H9 (cell line): ENCODE measurements around the gene GRIP1. TPM values are rescaled to one million over a fixed set of nuclear protein-coding genes. Genes with fewer than 3 reads are reported as not detected.

ENCODE experiments used
- DNase-seq: peaks from one replicate; pipeline ENCODE4 v3.0.0-alpha.2; 2017
- H2AFZ ChIP-seq: one replicate; pipeline ENCODE4 v1.6.1; 2013; ENCODE audit warnings: mild to moderate bottlenecking, low read length, control low read depth, moderate library complexity
- H2AK5ac ChIP-seq: 2 replicates; pipeline ENCODE4 v1.6.1; 2013; ENCODE audit warnings: low read length, control low read depth, mixed read lengths; ENCODE audit not compliant: insufficient read length
- H2BK120ac ChIP-seq: one replicate; pipeline ENCODE4 v1.6.1; 2013; ENCODE audit warnings: low read depth, mild to moderate bottlenecking, low read length, control low read depth, inconsistent platforms; ENCODE audit not compliant: poor library complexity, severe bottlenecking
- H2BK12ac ChIP-seq: 2 replicates; pipeline ENCODE4 v1.6.1; 2013; ENCODE audit warnings: low read length, control low read depth, mixed read lengths, low read depth; ENCODE audit not compliant: insufficient read length
- H2BK15ac ChIP-seq: 2 replicates; pipeline ENCODE4 v1.6.1; 2013; ENCODE audit warnings: low read depth, low read length, control low read depth
- H2BK20ac ChIP-seq: one replicate; pipeline ENCODE4 v1.6.1; 2013; ENCODE audit warnings: low read depth, mild to moderate bottlenecking, low read length, control low read depth, inconsistent platforms; ENCODE audit not compliant: poor library complexity, severe bottlenecking
- H2BK5ac ChIP-seq: 2 replicates; pipeline ENCODE4 v1.6.1; 2013; ENCODE audit warnings: low read length, control low read depth, mixed read lengths; ENCODE audit not compliant: insufficient read length
- H3K14ac ChIP-seq: 2 replicates; pipeline ENCODE4 v1.6.1; 2013; ENCODE audit warnings: low read length, control low read depth; ENCODE audit not compliant: insufficient read depth
- H3K18ac ChIP-seq: 2 replicates; pipeline ENCODE4 v1.6.1; 2013; ENCODE audit warnings: low read depth, mild to moderate bottlenecking, mixed read lengths, low read length, control low read depth; ENCODE audit not compliant: insufficient read length
- H3K23ac ChIP-seq: 2 replicates; pipeline ENCODE4 v1.6.1; 2013; ENCODE audit warnings: low read length, control low read depth, mixed read lengths, low read depth; ENCODE audit not compliant: insufficient read length
- H3K23me2 ChIP-seq: 2 replicates; pipeline ENCODE4 v1.6.1; 2013; ENCODE audit warnings: low read depth, mild to moderate bottlenecking, mixed read lengths, low read length, control low read depth; ENCODE audit not compliant: insufficient read length, poor library complexity, severe bottlenecking
- H3K27ac ChIP-seq: 2 replicates; pipeline ENCODE4 v1.5.1; 2013; ENCODE audit warnings: low read length, control low read depth, mixed read lengths, low read depth; ENCODE audit not compliant: insufficient read length
- H3K27me3 ChIP-seq: 2 replicates; pipeline ENCODE4 v1.6.1; 2013; ENCODE audit warnings: low read length, control low read depth, inconsistent platforms; ENCODE audit not compliant: insufficient read depth
- H3K4ac ChIP-seq: 2 replicates; pipeline ENCODE4 v1.6.1; 2013; ENCODE audit warnings: low read depth, mild to moderate bottlenecking, control low read depth, inconsistent platforms, low read length, moderate library complexity
- H3K4me1 ChIP-seq: 2 replicates; pipeline ENCODE4 v1.6.1; 2013; ENCODE audit warnings: low read length, control low read depth, inconsistent platforms; ENCODE audit not compliant: insufficient read depth
- H3K4me2 ChIP-seq: 2 replicates; pipeline ENCODE4 v1.6.1; 2013; ENCODE audit warnings: low read length, control low read depth, mixed read lengths; ENCODE audit not compliant: insufficient read length, insufficient read depth
- H3K56ac ChIP-seq: 2 replicates; pipeline ENCODE4 v1.6.1; 2013; ENCODE audit warnings: low read depth, mild to moderate bottlenecking, mixed read lengths, low read length, control low read depth; ENCODE audit not compliant: insufficient read length
- H3K79me1 ChIP-seq: 2 replicates; pipeline ENCODE4 v1.6.1; 2013; ENCODE audit warnings: low read depth, mild to moderate bottlenecking, moderate library complexity, low read length, control low read depth, inconsistent platforms; ENCODE audit not compliant: insufficient read depth, poor library complexity, severe bottlenecking
- H3K79me2 ChIP-seq: 2 replicates; pipeline ENCODE4 v1.6.1; 2013; ENCODE audit warnings: low read length, control low read depth, inconsistent platforms; ENCODE audit not compliant: insufficient read depth
- H3K9ac ChIP-seq: 2 replicates; pipeline ENCODE4 v1.6.1; 2013; ENCODE audit warnings: low read length, control low read depth, mixed read lengths; ENCODE audit not compliant: insufficient read length; ENCODE audit errors: extremely low read depth
- H3K9me3 ChIP-seq: one replicate; pipeline ENCODE4 v1.6.1; 2013; ENCODE audit warnings: low read depth, low read length, inconsistent platforms; ENCODE audit not compliant: control insufficient read depth
- H3T11ph ChIP-seq: one replicate; pipeline ENCODE4 v1.6.1; 2013; ENCODE audit warnings: mild to moderate bottlenecking, low read length, control low read depth, inconsistent platforms
- H4K20me1 ChIP-seq: one replicate; pipeline ENCODE4 v1.6.1; 2013; ENCODE audit not compliant: control insufficient read depth, insufficient read length, insufficient read depth
- H4K5ac ChIP-seq: 2 replicates; pipeline ENCODE4 v1.6.1; 2013; ENCODE audit warnings: low read depth, mild to moderate bottlenecking, mixed read lengths, low read length, control low read depth; ENCODE audit not compliant: insufficient read length
- H4K8ac ChIP-seq: replicated peaks from 2 replicates; pipeline ENCODE4 v1.6.1; 2013; ENCODE audit warnings: low read length, control low read depth, mixed read lengths, low read depth; ENCODE audit not compliant: insufficient read length
- H4K91ac ChIP-seq: 2 replicates; pipeline ENCODE4 v1.6.1; 2013; ENCODE audit warnings: low read depth, mild to moderate bottlenecking, moderate library complexity, mixed read lengths, low read length, control low read depth; ENCODE audit not compliant: insufficient read length
- H3K27ac Mint-ChIP-seq, 3 experiments: 2 replicates in 2 of 3; 3 replicates in 1 of 3; pipeline ENCODE4 v1.8.0; 2020 to 2021; ENCODE audit warnings: mixed read lengths in 3 of 3, mild to moderate bottlenecking in 1 of 3, moderate library complexity in 1 of 3
- H3K27me3 Mint-ChIP-seq: 2 replicates; pipeline ENCODE4 v1.8.0; 2021; ENCODE audit warnings: low read depth, mild to moderate bottlenecking, moderate library complexity, mixed read lengths
- H3K36me3 Mint-ChIP-seq, 3 experiments: 2 replicates in 2 of 3; 3 replicates in 1 of 3; pipeline ENCODE4 v1.8.0; 2020 to 2021; ENCODE audit warnings: low read depth in 3 of 3, mixed read lengths in 3 of 3; ENCODE audit not compliant: insufficient read depth in 1 of 3
- H3K4me1 Mint-ChIP-seq, 2 experiments: 2 replicates each; pipeline ENCODE4 v1.8.0; 2020; ENCODE audit warnings: mixed read lengths in 2 of 2
- H3K4me3 Mint-ChIP-seq, 2 experiments: 2 replicates in 1 of 2; 3 replicates in 1 of 2; pipeline ENCODE4 v1.8.0; 2020 to 2021; ENCODE audit warnings: mild to moderate bottlenecking in 2 of 2, mixed read lengths in 2 of 2, moderate library complexity in 1 of 2
- H3K9me3 Mint-ChIP-seq, 2 experiments: 2 replicates in 1 of 2; 3 replicates in 1 of 2; pipeline ENCODE4 v1.8.0; 2020; ENCODE audit warnings: mild to moderate bottlenecking in 2 of 2, mixed read lengths in 2 of 2, moderate library complexity in 1 of 2
- WGBS: extraction: QIAGEN DNeasy Blood & Tissue Kit; methylation state at CpG from one replicate; pipeline ENCODE4 v1.1.7; 2013; ENCODE audit warnings: missing lambda C conversion rate, low lambda C conversion rate, mixed read lengths; ENCODE audit not compliant: insufficient read length; ENCODE audit errors: extremely low coverage; 5-methylcytosine and 5-hydroxymethylcytosine counted together
- total RNA-seq: library from RNA; stranded (reverse); gene quantifications from 2 replicates; pipeline ENCODE4 v1.2.1, GENCODE V29; 2021
- TF ChIP-seq, protein P1 (sequence below): fragments of 200-600 bp; sonication (generic); conservative IDR thresholded peaks from 3 replicates; pipeline ENCODE4 v1.8.0; 2021; ENCODE audit warnings: antibody characterized with exemption, mild to moderate bottlenecking

Gene GRIP1
- total RNA-seq, 1 experiment from 2014 or later, result 19.5 TPM

DNA sequence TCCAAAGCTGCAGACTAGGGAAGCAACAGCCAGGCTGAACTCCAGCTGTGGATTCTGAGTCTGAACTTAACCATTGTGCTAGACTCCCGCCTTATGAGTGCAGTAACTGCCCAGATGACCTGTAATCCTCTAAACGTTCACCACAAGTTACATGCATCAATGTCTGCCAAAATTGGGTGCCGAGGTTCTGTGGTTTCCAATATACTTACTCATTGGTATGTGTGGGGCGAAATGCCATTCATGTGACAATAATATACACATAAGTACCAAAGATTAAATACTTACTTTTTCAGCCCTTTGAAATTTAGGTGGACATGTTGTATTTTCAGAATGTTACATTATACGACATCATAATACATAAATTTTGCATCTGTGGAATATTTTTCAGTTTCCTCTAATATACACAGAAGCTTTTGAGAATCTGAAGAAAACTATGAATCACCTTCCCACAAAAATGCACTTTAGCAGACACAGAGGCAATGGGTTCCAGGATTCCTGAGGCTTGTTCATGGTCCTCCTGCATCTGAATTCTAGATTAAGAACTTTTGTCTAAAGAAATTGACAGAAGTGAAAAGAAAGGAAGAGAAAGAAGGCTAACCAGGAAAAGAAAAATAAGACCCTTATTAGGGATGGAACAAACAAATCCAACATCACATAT is 31.7 kb downstream of the GRIP1 start:
- no peak overlapping the region for H3K27ac ChIP-seq
- H2AK5ac ChIP-seq, result no peak overlapping the region
- no peak overlapping the region for H3T11ph ChIP-seq
- no peak overlapping the region for H2AFZ ChIP-seq
- no peak overlapping the region for H2BK12ac ChIP-seq
- H4K8ac ChIP-seq, result no peak overlapping the region
- TF ChIP-seq, protein P1, sequence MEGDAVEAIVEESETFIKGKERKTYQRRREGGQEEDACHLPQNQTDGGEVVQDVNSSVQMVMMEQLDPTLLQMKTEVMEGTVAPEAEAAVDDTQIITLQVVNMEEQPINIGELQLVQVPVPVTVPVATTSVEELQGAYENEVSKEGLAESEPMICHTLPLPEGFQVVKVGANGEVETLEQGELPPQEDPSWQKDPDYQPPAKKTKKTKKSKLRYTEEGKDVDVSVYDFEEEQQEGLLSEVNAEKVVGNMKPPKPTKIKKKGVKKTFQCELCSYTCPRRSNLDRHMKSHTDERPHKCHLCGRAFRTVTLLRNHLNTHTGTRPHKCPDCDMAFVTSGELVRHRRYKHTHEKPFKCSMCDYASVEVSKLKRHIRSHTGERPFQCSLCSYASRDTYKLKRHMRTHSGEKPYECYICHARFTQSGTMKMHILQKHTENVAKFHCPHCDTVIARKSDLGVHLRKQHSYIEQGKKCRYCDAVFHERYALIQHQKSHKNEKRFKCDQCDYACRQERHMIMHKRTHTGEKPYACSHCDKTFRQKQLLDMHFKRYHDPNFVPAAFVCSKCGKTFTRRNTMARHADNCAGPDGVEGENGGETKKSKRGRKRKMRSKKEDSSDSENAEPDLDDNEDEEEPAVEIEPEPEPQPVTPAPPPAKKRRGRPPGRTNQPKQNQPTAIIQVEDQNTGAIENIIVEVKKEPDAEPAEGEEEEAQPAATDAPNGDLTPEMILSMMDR, result no peak
- H3K4me2 ChIP-seq, result no peak overlapping the region
- no peaks in the 10 kb centered on the region for H3K9me3 ChIP-seq
- H3K14ac ChIP-seq, result no peak overlapping the region
- Mint-ChIP-seq H3K36me3 (no peaks in the 10 kb centered on the region), H3K27ac (no peak overlapping the region), H3K27me3 (no peaks in the 10 kb centered on the region), H3K4me3 (no peak overlapping the region), H3K9me3 (no peaks in the 10 kb centered on the region), H3K4me1 (peaks cover 3 to 4% of the 10 kb centered on the region in 2 experiments; a peak in 3 of 4 replicates)
- H3K9ac ChIP-seq, result no peak overlapping the region
- no peak overlapping the region for H3K4ac ChIP-seq
- H3K23ac ChIP-seq, result no peak overlapping the region
- no peaks in the 10 kb centered on the region for H3K79me1 ChIP-seq
- no CpG with 5 or more reads among the region's 5 CpGs for WGBS
- H3K79me2 ChIP-seq, result no peaks in the 10 kb centered on the region
- no peak overlapping the region for H3K56ac ChIP-seq
- no peak overlapping the region for H2BK120ac ChIP-seq
- no peaks in the 10 kb centered on the region; the same call in 1 of the 2 replicates for H3K4me1 ChIP-seq
- H3K18ac ChIP-seq, result no peak overlapping the region
- no peaks in the 10 kb centered on the region for H3K23me2 ChIP-seq
- no peaks in the 10 kb centered on the region for H3K27me3 ChIP-seq
- no peak overlapping the region for H4K91ac ChIP-seq
- no peak overlapping the region for H4K5ac ChIP-seq
- DNase-seq, result no peak
- H2BK5ac ChIP-seq, result no peak overlapping the region
- H2BK20ac ChIP-seq, result no peak overlapping the region
- H4K20me1 ChIP-seq, result no peaks in the 10 kb centered on the region
- no peak overlapping the region for H2BK15ac ChIP-seq
